Fibroblast of skin of left quadriceps (primary cell): ENCODE results near the gene CD8B2.
"Not testable (repeated sequence)": the region's sequence is repeated elsewhere in the genome, so short reads cannot be mapped to it uniquely, and the experiment has no call there.

Experiments
- DNase-seq, 2 experiments: peaks; one replicate each; pipeline ENCODE4 v3.0.0-alpha.2; 2013; ENCODE audit warnings: low read depth in 2 of 2

CD8B2 gene

DNA sequence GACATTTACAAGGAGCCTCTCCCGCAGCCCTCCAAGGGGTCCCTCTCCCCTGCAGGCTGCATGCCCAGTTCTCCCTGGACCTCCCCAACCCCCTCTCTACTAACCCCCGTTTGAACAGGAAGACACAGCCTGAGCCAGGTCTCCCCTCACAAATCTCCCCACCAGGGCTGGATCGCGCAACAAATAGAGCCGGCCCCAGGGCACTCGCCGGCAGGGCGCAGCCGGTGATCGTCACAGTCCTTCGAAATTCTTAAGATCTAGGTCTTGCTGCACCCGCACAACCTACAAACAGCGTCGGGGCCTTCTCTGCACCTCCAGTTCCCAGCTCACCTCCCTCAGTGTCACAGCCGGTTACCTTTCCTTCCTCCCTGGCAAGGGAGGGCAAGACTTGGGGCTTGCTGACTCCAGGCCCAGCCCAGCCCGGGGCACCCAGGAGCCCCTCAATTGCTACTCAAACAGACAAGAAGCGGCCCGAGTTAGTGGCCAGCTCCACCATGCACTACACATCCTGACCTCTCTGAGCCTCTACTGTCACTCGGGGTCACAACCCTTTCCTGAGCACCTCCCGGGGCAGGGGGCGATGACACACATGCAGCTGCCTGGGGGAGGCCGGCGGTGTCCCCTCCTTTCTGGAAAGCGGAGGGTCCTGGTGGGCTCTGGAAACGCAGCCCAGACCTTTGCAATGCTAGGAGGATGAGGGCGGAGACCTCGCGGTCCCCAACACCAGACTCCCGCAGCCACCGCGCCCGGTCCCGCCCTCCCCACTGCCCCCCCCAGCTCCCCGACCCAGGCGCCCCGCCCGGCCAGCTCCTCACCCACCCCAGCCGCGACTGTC is at the start of gene CD8B2:
CD8B2 (plus strand) TSS at position 814 of the 835 bp plus-strand sequence. CDS start 63 bp downstream, outside the sequence.
- DNase-seq, result not testable (repeated sequence)

GRCh38 chr2:106461882-106462281 is 25.3 kb upstream of the CD8B2 start:
- DNase-seq, result not testable (repeated sequence)

DNA sequence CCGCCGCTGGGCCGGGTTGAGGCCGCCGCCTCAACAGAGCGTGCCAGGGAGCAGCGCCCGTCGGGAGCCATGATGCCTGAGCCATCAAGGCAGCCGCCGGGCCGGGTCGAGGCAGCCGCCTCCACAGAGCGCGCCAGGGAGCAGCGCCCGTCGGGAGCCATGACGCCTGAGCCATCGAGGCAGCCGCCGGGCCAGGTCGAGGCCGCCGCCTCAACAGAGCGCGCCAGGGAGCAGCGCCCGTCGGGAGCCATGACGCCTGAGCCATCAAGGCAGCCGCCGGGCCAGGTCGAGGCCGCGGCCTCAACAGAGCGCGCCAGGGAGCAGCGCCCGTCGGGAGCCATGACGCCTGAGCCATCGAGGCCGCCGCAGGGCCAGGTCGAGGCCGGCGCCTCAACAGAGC is 19.6 kb upstream of the CD8B2 start:
- not testable (repeated sequence) for DNase-seq

DNA sequence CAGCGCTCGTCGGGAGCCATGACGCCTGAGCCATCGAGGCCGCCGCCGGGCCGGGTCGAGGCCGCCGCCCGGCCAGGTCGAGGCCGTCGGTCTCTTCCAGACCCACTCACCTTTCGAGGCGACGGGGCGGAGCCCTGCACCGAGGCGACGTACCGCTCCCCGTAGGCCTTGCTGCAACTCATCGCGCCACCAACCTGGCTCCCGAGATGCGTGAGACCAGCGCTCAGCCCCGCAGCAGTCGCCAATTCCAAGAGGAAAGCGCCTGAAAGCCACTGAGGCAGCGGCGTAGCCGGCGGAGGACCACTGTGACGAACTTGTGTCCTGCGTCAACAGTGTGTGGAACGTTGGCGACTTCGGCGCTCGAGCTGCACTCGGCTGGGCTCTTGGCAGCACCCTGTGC is 19.1 kb upstream of the CD8B2 start, which contains the start of gene RGPD3:
RGPD3 (minus strand) TSS at position 307 of the 400 bp plus-strand sequence; CDS start at position 182, 125 bp downstream.
- not testable (repeated sequence) for DNase-seq

GRCh38 chr2:106470658-106471057 is 16.5 kb upstream of the CD8B2 start:
- DNase-seq, result not testable (repeated sequence)

- not testable (repeated sequence) for DNase-seq
Measured at GRCh38 chr2:106477647-106478046, 9.5 kb upstream of the CD8B2 start.

- not testable (repeated sequence) for DNase-seq
Measured at GRCh38 chr2:106479563-106479962, 7.6 kb upstream of the CD8B2 start.

- not testable (repeated sequence) for DNase-seq
Measured at GRCh38 chr2:106487386-106488191, 425 bp downstream of the CD8B2 start.

GRCh38 chr2:106489701-106490100 is 2.5 kb downstream of the CD8B2 start:
- DNase-seq, result not testable (repeated sequence)

DNA sequence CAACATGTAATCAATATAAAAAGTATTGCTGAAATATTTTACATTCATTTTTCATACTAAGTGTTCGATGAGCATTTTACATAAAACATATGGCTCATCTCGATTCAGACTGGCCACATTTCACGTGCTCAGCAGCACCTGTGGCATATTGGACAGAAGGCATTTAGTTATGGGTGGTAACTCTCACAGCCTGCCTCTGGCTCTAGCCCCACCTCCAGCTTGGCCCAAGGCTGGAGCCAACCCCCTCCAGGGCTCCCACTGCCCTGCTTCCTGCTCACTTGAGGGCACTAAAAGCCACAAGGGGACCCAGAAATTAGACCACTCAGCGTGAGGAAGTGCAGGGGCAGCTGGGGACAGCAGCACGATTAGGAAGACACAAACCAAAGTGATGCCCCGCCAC is 5.2 kb downstream of the CD8B2 start:
- DNase-seq, result not testable (repeated sequence)

DNA sequence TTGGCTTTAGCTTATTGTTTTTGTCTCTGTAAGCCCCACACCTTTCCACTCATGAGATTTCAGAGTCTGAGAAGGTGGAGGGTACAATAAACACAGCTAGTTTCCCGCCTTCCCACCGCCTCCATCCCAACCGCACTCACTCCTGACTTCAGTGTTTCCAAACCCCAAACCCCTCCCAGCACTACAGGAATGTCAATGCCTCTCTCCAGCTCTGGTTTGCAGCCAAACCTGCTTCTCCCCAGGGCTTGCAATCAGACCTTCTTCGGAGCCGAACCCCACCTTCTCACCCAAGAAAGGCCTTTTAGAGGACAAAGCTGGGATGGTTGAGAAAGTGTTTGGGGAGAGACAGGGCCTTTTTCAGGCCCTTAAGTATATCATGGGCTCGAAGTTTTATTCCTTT is 5.7 kb downstream of the CD8B2 start:
- not testable (repeated sequence) for DNase-seq

- DNase-seq, result not testable (repeated sequence)
Measured at GRCh38 chr2:106498549-106498948, 11.4 kb downstream of the CD8B2 start.

DNA sequence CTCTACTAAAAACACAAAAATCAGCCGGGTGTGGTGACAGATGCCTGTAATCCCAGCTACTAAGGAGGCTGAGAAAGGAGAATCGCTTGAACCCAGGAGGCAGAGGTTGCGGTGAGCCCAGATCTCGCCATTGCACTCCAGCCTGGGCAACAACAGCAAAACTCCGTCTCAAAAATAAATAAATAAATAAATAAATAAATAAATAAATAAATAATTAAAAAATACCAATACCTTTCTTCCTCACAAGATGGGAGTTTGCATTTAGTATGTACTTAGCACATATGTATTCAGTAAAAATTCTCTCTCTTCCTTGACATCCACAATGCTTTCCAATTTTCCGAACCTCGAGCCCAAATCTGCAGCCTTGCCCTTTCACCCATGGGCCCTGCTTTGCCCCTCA is 13.2 kb downstream of the CD8B2 start:
- not testable (repeated sequence) for DNase-seq

- not testable (repeated sequence) for DNase-seq
Measured at GRCh38 chr2:106502351-106502750, 15.2 kb downstream of the CD8B2 start.

DNA sequence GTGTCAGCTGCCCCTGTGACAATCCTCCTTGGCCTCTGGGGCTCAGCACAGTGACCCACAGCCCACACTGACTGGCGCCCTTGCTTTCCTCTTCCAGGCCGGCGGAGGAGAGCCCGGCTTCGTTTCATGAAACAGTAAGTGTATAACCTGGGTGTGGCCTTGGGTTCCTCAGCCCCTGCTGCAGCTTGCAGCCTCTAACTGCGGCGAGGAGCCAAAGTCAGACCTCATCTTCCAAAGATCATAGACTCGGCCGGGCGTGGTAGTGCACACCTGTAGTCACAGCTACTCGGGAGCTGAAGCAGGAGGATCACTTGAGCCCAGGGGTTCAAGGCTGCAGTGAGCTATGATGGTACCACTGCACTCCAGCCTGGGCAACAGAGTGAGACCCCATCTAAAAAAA is 17.0 kb downstream of the CD8B2 start:
- DNase-seq, result not testable (repeated sequence)

DNA sequence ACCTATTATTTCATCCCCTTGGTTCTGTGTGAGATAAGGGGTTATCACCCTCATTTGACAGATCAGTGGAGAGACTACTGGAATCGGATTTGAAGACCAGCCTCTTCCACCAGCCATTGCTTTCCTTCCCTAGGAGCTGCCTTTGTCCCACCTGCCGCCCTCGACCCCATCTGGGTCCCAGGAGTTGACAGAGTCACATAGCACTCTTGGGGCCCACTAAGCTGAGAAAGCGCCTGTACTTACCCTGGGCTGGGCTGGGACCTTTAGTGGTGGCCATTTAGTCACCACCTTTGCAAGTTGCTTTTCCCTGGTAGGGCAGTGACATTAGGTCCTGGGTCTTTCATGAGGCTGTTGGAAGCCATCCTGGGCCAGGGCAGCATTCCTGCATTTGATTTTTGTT is 17.6 kb downstream of the CD8B2 start:
- DNase-seq, result not testable (repeated sequence)

DNA sequence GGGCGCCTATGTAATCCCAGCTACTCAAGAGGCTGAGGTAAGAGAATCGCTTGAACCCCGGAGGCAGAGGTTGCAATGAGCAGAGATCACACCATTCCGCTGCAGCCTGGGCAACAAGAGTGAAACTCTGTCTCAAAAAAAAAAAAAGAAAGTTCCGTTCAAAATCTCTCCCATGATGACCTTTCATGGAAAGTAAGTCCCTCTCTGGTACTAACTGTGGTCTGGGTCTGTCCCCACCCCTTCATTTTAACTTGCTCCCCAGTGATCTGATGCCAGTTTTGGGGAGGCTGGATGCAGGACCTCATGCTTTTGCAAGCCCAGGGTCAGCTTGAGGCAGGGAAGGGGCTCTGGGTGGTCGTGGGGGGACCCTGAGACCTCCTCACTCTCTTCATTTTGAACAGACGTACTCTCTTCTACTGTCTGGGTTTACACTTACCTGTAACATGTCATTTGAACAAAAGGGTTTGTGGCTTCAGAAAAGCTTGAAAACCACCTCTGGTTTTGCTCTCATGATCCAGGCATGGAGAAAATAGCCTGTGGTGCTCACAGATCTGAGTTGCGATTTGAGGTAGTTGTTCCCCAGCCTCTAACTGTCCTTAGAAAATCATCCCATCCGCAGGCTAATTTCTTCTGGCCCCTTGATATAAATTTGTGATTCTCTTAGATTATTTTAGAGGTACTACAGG is 19.0 kb downstream of the CD8B2 start:
- not testable (repeated sequence) for DNase-seq

DNA sequence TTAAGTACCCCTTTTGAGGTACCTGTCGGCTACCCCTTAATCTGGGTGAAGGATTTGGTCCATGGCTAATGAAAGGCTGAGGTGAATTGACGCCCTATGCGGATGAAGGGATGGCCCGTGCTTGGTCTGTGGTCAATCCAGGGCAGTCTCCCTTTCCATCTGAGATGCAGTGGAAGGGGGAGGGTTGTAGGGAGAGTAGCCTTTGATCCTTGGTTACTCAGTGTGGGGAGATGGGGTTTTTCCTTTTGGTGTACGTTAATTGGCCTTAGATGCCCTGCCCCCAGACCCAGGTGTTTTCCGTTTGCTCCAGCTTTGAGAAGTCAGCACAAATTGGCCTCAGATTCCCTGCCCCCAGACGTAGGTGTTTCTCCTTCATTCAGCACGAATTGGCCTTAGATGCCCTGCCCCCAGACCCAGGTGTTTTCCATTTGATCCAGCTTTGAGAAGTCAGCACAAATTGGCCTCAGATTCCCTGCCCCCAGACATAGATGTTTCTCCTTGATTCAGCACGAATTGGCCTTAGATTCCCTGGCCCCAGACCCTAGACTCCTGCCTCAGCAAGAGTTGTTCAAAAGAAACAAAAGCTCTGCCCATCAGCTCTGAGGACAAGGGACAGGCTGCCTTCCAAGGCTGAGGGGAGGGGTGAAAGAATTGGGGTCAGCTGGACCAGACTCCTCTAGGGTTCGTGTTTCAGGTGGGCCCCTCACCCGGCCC is 21.7 kb downstream of the CD8B2 start:
- not testable (repeated sequence) for DNase-seq

DNA sequence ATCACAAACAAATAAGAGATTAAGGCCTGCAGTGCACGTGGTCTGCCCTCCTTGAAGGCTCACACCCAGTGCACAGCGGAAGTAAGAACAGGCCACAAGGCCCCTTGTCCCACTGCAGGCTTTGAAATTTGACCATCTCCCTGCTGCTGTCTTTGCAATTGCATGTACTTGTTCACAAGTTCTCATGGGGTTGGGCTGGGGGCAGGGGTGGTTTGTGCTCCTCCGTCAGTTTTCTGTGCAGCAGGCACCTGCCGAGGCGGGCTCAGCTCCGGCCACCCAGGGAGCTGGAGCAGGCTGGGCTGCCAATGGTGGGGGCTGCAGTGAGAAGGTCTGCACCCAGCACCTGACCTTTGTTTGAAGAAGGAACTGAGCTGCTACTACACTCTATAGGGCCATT is 22.2 kb downstream of the CD8B2 start:
- DNase-seq, result not testable (repeated sequence)

GRCh38 chr2:106510791-106511190 is 23.6 kb downstream of the CD8B2 start:
- DNase-seq, result not testable (repeated sequence)

DNA sequence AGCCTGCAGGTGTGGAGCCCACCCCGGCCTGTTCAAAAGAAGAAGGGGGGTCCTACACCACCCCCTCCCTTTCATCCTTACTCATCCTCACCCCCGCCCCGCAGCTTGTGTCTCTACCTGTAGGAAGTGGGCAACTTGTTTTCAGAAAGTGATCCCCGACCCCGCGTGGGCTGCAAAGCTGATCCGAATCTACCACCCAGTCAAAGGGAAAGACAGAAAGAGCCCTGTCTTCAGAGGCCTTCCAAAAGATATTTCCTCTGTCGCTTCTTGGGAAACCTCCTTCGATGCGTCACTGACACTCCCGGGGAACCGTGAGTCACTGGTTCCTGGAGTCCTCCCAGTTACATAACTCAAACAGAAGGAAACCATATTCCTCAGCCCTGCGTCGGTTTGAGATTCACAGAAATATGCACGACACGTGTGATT is 24.3 kb downstream of the CD8B2 start:
- DNase-seq, result peak; percentile 70
